ENCODE measurements around the gene GBA3.

The GBA3 gene

GRCh38 chr4:22695029-22695428, 2.3 kb downstream of the GBA3 start:
- DNase-seq (ENCODE audit: low read depth in 1 of 2, low spot score in 1 of 2), result no peak

GRCh38 chr4:22695917-22696316, 3.2 kb downstream of the GBA3 start:
- no peak for DNase-seq (ENCODE audit: low read depth in 1 of 2, low spot score in 1 of 2)

GRCh38 chr4:22703912-22704311, 11.2 kb downstream of the GBA3 start:
- no peak for DNase-seq (ENCODE audit: low read depth in 1 of 2, low spot score in 1 of 2)

GRCh38 chr4:22707390-22707789, 14.7 kb downstream of the GBA3 start:
- no peak for DNase-seq (ENCODE audit: low read depth in 1 of 2, low spot score in 1 of 2)

- no peak for DNase-seq (ENCODE audit: low read depth in 1 of 2, low spot score in 1 of 2)
Observed at GRCh38 chr4:22708961-22709360, 16.2 kb downstream of the GBA3 start.

GRCh38 chr4:22712105-22712504, 19.4 kb downstream of the GBA3 start:
- DNase-seq (ENCODE audit: low read depth in 1 of 2, low spot score in 1 of 2), result no peak

GRCh38 chr4:22712529-22712928, 19.8 kb downstream of the GBA3 start:
- DNase-seq (ENCODE audit: low read depth in 1 of 2, low spot score in 1 of 2), result no peak

GRCh38 chr4:22713841-22714240, 21.1 kb downstream of the GBA3 start:
- DNase-seq (ENCODE audit: low read depth in 1 of 2, low spot score in 1 of 2), result no peak

GRCh38 chr4:22719218-22719617, 26.5 kb downstream of the GBA3 start:
- DNase-seq (ENCODE audit: low read depth in 1 of 2, low spot score in 1 of 2), result no peak

GRCh38 chr4:22720091-22720490, 27.4 kb downstream of the GBA3 start:
- no peak for DNase-seq (ENCODE audit: low read depth in 1 of 2, low spot score in 1 of 2)

GRCh38 chr4:22721204-22721603, 28.5 kb downstream of the GBA3 start:
- no peak for DNase-seq (ENCODE audit: low read depth in 1 of 2, low spot score in 1 of 2)

GRCh38 chr4:22730021-22730420, 37.3 kb downstream of the GBA3 start:
- no peak for DNase-seq (ENCODE audit: low read depth in 1 of 2, low spot score in 1 of 2)

- DNase-seq (ENCODE audit: low read depth in 1 of 2, low spot score in 1 of 2), result no peak
Observed at GRCh38 chr4:22733816-22734215, 41.1 kb downstream of the GBA3 start.

GRCh38 chr4:22736912-22737311, 44.2 kb downstream of the GBA3 start:
- no peak for DNase-seq (ENCODE audit: low read depth in 1 of 2, low spot score in 1 of 2)

- no peak for DNase-seq (ENCODE audit: low read depth in 1 of 2, low spot score in 1 of 2)
Observed at GRCh38 chr4:22739968-22740367, 47.2 kb downstream of the GBA3 start.

GRCh38 chr4:22741744-22742143, 49.0 kb downstream of the GBA3 start:
- DNase-seq (ENCODE audit: low read depth in 1 of 2, low spot score in 1 of 2), result no peak

GRCh38 chr4:22743290-22743689, 50.6 kb downstream of the GBA3 start:
- DNase-seq (ENCODE audit: low read depth in 1 of 2, low spot score in 1 of 2), result no peak

- no peak for DNase-seq (ENCODE audit: low read depth in 1 of 2, low spot score in 1 of 2)
Observed at GRCh38 chr4:22744478-22745062, 51.8 kb downstream of the GBA3 start.

GRCh38 chr4:22745234-22745633, 52.5 kb downstream of the GBA3 start:
- DNase-seq (ENCODE audit: low read depth in 1 of 2, low spot score in 1 of 2), result no peak

GRCh38 chr4:22754116-22754515, 61.4 kb downstream of the GBA3 start:
- DNase-seq (ENCODE audit: low read depth in 1 of 2, low spot score in 1 of 2), result no peak

GRCh38 chr4:22762548-22762947, 69.8 kb downstream of the GBA3 start:
- DNase-seq (ENCODE audit: low read depth in 1 of 2, low spot score in 1 of 2), result no peak

GRCh38 chr4:22764183-22764582, 71.4 kb downstream of the GBA3 start:
- no peak for DNase-seq (ENCODE audit: low read depth in 1 of 2, low spot score in 1 of 2)

- DNase-seq (ENCODE audit: low read depth in 1 of 2, low spot score in 1 of 2), result no peak
Observed at GRCh38 chr4:22766068-22766467, 73.3 kb downstream of the GBA3 start.

All from activated T-helper 1 cell treated with anti-CD3 and anti-CD28 coated beads, Interleukin-2, amount 50 U/mL, for 16 hours (primary cell).